ENCODE measurements around the gene PPM1A. TPM values are rescaled to one million over a fixed set of nuclear protein-coding genes. Genes with fewer than 3 reads are reported as not detected.

Gene PPM1A
- total RNA-seq, 2 experiments from 2014 or later, result 30.4 to 41.5 TPM

DNA sequence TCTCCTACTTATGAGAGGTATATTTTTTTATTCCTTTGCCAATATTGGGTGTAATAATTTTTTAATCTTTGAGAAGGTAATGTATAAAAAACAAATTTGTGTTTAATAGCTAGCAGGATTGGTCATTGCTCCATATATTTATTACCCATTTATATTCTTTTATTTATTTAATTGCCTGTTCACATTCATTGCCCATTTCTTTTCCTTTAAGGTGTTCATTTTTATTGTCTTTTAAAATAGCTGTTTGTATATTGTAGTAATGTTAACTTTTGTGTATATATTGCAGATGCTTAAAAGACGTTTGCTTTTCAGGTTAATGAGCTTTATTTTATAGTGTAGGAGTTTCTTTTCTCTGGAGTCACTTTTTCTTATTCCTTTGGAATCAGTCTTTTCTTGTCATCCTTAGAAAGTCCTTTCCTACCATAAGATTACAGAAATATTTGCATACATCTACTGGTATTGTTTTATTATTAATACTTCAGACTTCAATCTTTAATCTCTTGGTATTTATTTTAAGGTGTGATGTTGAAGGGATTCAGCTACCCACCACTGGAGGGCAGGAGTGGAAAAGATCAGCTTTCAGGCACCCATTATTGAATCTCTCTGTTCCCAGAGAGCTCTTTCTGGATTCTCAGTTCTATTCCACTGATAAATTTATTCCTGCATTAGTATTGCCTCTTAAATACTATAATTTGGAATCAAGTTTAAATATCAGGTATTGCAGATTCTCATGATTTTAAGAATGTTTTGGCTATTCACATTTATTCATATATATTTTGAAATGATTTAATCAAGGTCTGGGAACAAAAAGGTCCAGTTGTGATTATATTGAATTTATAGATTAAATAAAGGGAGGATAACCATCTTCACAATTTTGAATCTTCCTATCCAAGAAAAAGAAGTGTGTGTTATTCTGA, 17.3 kb downstream of the PPM1A start:
- no peak overlapping the region for H3K27ac Mint-ChIP-seq
- POLR2A ChIA-PET, result interaction anchor here (0.9 kb wide), 1 partner anchor 17 kb away, joined by 3 read pairs; the partner anchor contains the start of gene PPM1A
- peaks cover 28% of the 10 kb centered on the region for H3K4me1 Mint-ChIP-seq
- intact Hi-C loops (cut with DNase I, micrococcal nuclease), result no loop called here
- ATAC-seq (peak; percentile 68), DNase-seq (peak; percentile 32)
- H3K4me3 Mint-ChIP-seq, result no peak overlapping the region
- CTCF ChIA-PET, result interaction anchor here (0.5 to 2.4 kb wide), 21 partner anchors 9 to 908 kb away, joined by 3 to 20 read pairs (median 4); partner anchors contain the start of gene PPM1A
- H3K9me3 Mint-ChIP-seq (ENCODE audit: low read depth), result peaks cover 2% of the 10 kb centered on the region
- H3K36me3 Mint-ChIP-seq (ENCODE audit: low read depth), result peaks cover 29% of the 10 kb centered on the region
- no peaks in the 10 kb centered on the region for H3K27me3 Mint-ChIP-seq

DNA sequence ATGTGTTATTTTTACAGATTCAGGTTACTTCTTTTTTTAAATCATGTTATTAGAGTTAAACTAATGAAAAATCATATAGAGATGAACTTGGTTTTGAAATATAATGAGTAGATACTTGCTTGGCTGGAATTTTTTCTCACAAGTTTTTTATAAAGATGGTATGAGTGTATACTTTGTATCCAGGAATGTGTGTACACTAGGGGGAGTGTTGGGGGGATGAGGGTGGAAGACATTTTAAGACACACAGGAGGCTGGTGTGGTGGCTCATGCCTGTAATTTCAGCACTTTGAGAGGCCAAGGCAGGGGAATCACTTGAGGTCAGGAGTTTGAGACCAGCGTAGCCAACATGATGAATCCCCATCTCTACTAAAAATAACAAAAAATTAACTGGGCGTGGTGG, 23.2 kb downstream of the PPM1A start:
- H3K9me3 Mint-ChIP-seq (ENCODE audit: low read depth), result no peaks in the 10 kb centered on the region
- POLR2A ChIA-PET, result no interaction called here
- CTCF ChIA-PET, result interaction anchor here (0.8 to 0.9 kb wide), 2 partner anchors 14 to 19 kb away, joined by 3 read pairs; no protein-coding TSS in a partner anchor
- H3K27me3 Mint-ChIP-seq, result no peaks in the 10 kb centered on the region
- intact Hi-C loops (cut with DNase I, micrococcal nuclease), result no loop called here
- ATAC-seq (peak; percentile 12), DNase-seq (no peak)
- H3K27ac Mint-ChIP-seq, result no peak overlapping the region
- H3K4me1 Mint-ChIP-seq, result peaks cover 53% of the 10 kb centered on the region
- peaks cover 14% of the 10 kb centered on the region for H3K36me3 Mint-ChIP-seq (ENCODE audit: low read depth)
- no peak overlapping the region for H3K4me3 Mint-ChIP-seq

DNA sequence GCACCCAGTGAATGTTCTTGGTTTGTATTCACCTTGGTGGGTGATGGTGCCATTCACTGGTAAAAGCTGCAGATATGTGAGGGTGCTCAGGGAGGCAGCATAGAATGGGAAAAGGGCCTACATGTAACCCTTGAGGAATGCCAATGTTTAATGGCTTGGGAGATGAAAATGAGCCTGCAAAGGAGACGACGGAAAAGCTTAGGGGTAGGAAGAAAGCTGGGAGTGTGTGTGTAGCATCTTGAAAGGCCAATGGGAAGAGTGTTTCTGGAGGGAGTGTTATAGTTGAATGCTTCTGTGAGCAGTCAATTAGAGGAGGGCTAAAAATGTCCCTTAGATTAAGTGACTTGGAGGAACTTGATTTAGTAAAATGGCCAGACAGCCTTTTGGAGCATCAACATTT, 24.9 kb downstream of the PPM1A start:
- Mint-ChIP-seq H3K9me3 (ENCODE audit: low read depth) (no peaks in the 10 kb centered on the region), H3K27ac (no peak overlapping the region), H3K4me1 (peaks cover 55% of the 10 kb centered on the region), H3K36me3 (ENCODE audit: low read depth) (peaks cover 15% of the 10 kb centered on the region), H3K27me3 (no peaks in the 10 kb centered on the region), H3K4me3 (no peak overlapping the region)
- no peak for ATAC-seq
- DNase-seq, result no peak
- intact Hi-C loops (cut with DNase I, micrococcal nuclease), result no loop called here
- CTCF ChIA-PET, result interaction anchor here (0.6 to 2.9 kb wide), 2 partner anchors 8 to 214 kb away, joined by 3 to 15 read pairs; no protein-coding TSS in a partner anchor
- POLR2A ChIA-PET, result no interaction called here

- no peak for ATAC-seq
- DNase-seq, result no peak
- no peak overlapping the region for H3K4me3 Mint-ChIP-seq
- ChIA-PET CTCF (interaction anchor here (0.6 to 2.9 kb wide), 3 partner anchors 9 to 215 kb away, joined by 3 to 15 read pairs (median 3); no protein-coding TSS in a partner anchor), POLR2A (no interaction called here)
- H3K9me3 Mint-ChIP-seq (ENCODE audit: low read depth), result no peaks in the 10 kb centered on the region
- no peaks in the 10 kb centered on the region for H3K27me3 Mint-ChIP-seq
- H3K4me1 Mint-ChIP-seq, result peaks cover 55% of the 10 kb centered on the region
- no peak overlapping the region for H3K27ac Mint-ChIP-seq
- peaks cover 11% of the 10 kb centered on the region for H3K36me3 Mint-ChIP-seq (ENCODE audit: low read depth)
- intact Hi-C loops (cut with DNase I, micrococcal nuclease), result no loop called here
Measured at GRCh38 chr14:60274448-60274847, 25.4 kb downstream of the PPM1A start.

- no peaks in the 10 kb centered on the region for H3K9me3 Mint-ChIP-seq (ENCODE audit: low read depth)
- H3K36me3 Mint-ChIP-seq (ENCODE audit: low read depth), result peaks cover 6% of the 10 kb centered on the region
- DNase-seq (no peak), ATAC-seq (no peak)
- CTCF ChIA-PET, result interaction anchor here (0.7 to 2.9 kb wide), 4 partner anchors 10 to 56 kb away, joined by 4 to 15 read pairs (median 5); no protein-coding TSS in a partner anchor
- H3K4me1 Mint-ChIP-seq, result peaks cover 55% of the 10 kb centered on the region
- no peak overlapping the region for H3K27ac Mint-ChIP-seq
- H3K27me3 Mint-ChIP-seq, result no peaks in the 10 kb centered on the region
- H3K4me3 Mint-ChIP-seq, result no peak overlapping the region
- intact Hi-C loops (cut with DNase I, micrococcal nuclease), result no loop called here
- POLR2A ChIA-PET, result no interaction called here
Measured at GRCh38 chr14:60275932-60276331, 26.9 kb downstream of the PPM1A start.

GRCh38 chr14:60276347-60276746, 27.3 kb downstream of the PPM1A start:
- intact Hi-C loops (cut with DNase I, micrococcal nuclease), result no loop called here
- no peaks in the 10 kb centered on the region for H3K9me3 Mint-ChIP-seq (ENCODE audit: low read depth)
- H3K4me3 Mint-ChIP-seq, result no peak overlapping the region
- POLR2A ChIA-PET, result no interaction called here
- ATAC-seq, result no peak
- H3K27ac Mint-ChIP-seq, result no peak overlapping the region
- no peak for DNase-seq
- no peaks in the 10 kb centered on the region for H3K27me3 Mint-ChIP-seq
- peaks cover 52% of the 10 kb centered on the region for H3K4me1 Mint-ChIP-seq
- CTCF ChIA-PET, result interaction anchor here (0.7 to 2.9 kb wide), 3 partner anchors 10 to 31 kb away, joined by 4 to 15 read pairs (median 4); no protein-coding TSS in a partner anchor
- peaks cover 4% of the 10 kb centered on the region for H3K36me3 Mint-ChIP-seq (ENCODE audit: low read depth)

DNA sequence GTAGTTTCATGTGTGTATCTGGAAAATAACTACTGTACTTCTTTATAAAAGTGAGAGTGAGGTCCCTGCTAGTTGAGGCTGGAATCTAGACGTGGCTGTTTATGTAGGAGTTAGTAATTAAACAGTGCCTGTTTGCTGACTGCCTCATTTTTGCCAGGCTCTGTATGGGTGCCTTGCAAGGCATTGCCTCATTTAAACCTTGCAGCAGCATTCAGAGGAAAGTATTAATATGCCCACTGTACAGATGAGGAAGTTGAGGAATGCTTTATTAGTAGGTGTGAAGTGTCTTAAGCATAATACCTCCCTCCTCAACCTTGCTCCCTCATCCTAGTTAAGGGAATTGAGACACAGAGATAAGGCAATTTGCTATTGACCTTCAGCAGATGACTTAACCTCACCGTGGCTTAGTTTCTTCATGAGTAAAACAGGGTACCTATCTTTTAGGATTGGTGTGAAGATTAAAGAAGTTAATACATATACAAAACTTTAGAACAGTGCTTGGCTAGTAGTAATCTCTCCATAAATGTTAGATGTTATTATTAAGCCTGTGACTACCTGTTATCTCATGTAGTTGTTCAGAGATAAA, 28.7 kb downstream of the PPM1A start:
- CTCF ChIA-PET, result interaction anchor here (0.8 to 2.0 kb wide), 2 partner anchors 8 to 12 kb away, joined by 4 read pairs; no protein-coding TSS in a partner anchor
- no peak overlapping the region for H3K27ac Mint-ChIP-seq
- H3K4me3 Mint-ChIP-seq, result no peak overlapping the region

GRCh38 chr14:60278350-60278749, 29.3 kb downstream of the PPM1A start:
- peaks cover 18% of the 10 kb centered on the region for H3K36me3 Mint-ChIP-seq (ENCODE audit: low read depth)
- H3K9me3 Mint-ChIP-seq (ENCODE audit: low read depth), result no peaks in the 10 kb centered on the region
- ChIA-PET CTCF (no interaction called here), POLR2A (no interaction called here)
- DNase-seq (no peak), ATAC-seq (no peak)
- peaks cover 45% of the 10 kb centered on the region for H3K4me1 Mint-ChIP-seq
- intact Hi-C loops (cut with DNase I, micrococcal nuclease), result no loop called here
- H3K27me3 Mint-ChIP-seq, result no peaks in the 10 kb centered on the region
- H3K27ac Mint-ChIP-seq, result no peak overlapping the region
- H3K4me3 Mint-ChIP-seq, result no peak overlapping the region

More for the DNA sequence above, 28.7 kb downstream of the PPM1A start:
- Mint-ChIP-seq H3K4me1 (peaks cover 45% of the 10 kb centered on the region), H3K27me3 (no peaks in the 10 kb centered on the region), H3K36me3 (ENCODE audit: low read depth) (peaks cover 12% of the 10 kb centered on the region), H3K9me3 (ENCODE audit: low read depth) (no peaks in the 10 kb centered on the region)
- intact Hi-C loops (cut with DNase I, micrococcal nuclease), result no loop called here
- ATAC-seq (no peak), DNase-seq (no peak)
- POLR2A ChIA-PET, result no interaction called here

DNA sequence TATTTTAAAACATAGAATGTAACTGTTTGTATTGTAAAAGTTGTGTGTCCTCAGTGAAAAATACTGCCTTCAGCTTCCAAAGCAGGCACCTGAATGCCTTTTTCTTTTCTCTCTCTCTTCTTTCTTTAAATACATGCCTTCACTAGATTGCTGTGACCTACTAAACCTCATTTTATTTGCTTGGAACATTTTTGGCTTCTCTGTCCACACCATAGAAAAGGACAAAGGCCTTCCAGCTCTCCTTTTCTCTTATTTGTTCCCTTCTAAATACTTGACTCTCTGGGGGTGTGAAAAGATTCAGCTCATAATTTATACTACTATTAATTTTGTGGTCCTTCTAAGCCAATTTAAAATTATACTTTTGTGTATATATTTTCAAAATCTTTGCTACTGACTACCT, 38.4 kb downstream of the PPM1A start:
- Mint-ChIP-seq H3K9me3 (ENCODE audit: low read depth) (no peaks in the 10 kb centered on the region), H3K36me3 (ENCODE audit: low read depth) (peaks cover 31% of the 10 kb centered on the region), H3K4me1 (peaks cover 8% of the 10 kb centered on the region), H3K27me3 (no peaks in the 10 kb centered on the region), H3K27ac (no peak overlapping the region), H3K4me3 (no peak overlapping the region)
- DNase-seq (no peak), ATAC-seq (no peak)
- POLR2A ChIA-PET, result no interaction called here
- intact Hi-C loops (cut with DNase I, micrococcal nuclease), result no loop called here
- CTCF ChIA-PET, result interaction anchor here (0.8 kb wide), 1 partner anchor 44 kb away, joined by 3 read pairs; no protein-coding TSS in a partner anchor

DNA sequence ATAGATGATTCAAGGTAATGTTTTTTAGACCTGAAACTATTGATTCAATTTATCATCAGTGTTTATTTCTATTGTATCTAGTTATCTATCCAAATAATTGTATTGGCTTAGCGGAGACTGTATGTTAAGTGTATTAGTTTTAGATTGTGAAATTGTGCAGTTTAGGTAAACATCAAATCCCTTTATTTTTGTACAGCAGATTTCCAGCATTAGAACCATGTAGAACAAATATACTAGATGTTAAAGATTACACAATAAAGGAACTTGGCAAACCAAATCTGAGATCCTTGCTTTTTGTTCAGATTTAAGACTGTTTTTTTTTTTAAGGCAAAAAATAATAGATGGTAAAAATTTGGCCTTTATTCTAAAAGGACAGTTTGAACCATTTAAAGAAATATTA, 39.3 kb downstream of the PPM1A start:
- Mint-ChIP-seq H3K27ac (no peak overlapping the region), H3K9me3 (ENCODE audit: low read depth) (no peaks in the 10 kb centered on the region), H3K36me3 (ENCODE audit: low read depth) (peaks cover 28% of the 10 kb centered on the region), H3K4me3 (no peak overlapping the region), H3K27me3 (no peaks in the 10 kb centered on the region), H3K4me1 (peaks cover under 1% of the 10 kb centered on the region)
- POLR2A ChIA-PET, result no interaction called here
- intact Hi-C loops (cut with DNase I, micrococcal nuclease), result no loop called here
- CTCF ChIA-PET, result no interaction called here
- DNase-seq (no peak), ATAC-seq (no peak)

GRCh38 chr14:60294411-60295069, 45.5 kb downstream of the PPM1A start:
- ATAC-seq (no peak), DNase-seq (no peak)
- H3K9me3 Mint-ChIP-seq (ENCODE audit: low read depth), result no peaks in the 10 kb centered on the region
- no peaks in the 10 kb centered on the region for H3K27me3 Mint-ChIP-seq
- no peak overlapping the region for H3K27ac Mint-ChIP-seq
- no peak overlapping the region for H3K4me3 Mint-ChIP-seq
- ChIA-PET POLR2A (no interaction called here), CTCF (interaction anchor here (0.7 kb wide), 1 partner anchor 480 kb away, joined by 5 read pairs; no protein-coding TSS in a partner anchor)
- no peaks in the 10 kb centered on the region for H3K4me1 Mint-ChIP-seq
- peaks cover 17% of the 10 kb centered on the region for H3K36me3 Mint-ChIP-seq (ENCODE audit: low read depth)
- intact Hi-C loops (cut with DNase I, micrococcal nuclease), result no loop called here
